ENCODE data around the gene FOXL2NB. TPM values are rescaled to one million over a fixed set of nuclear protein-coding genes. Genes with fewer than 3 reads are reported as not detected.

FOXL2NB gene
- total and polyA plus RNA-seq, 9 donors: 35.8 to 137 (median 68.3) TPM

GRCh38 chr3:138914870-138915502 lies 32.0 kb upstream of the FOXL2NB start:
- H3K27me3 ChIP-seq: no peaks in the 10 kb centered on the region
- H3K9me3 ChIP-seq: no peaks in the 10 kb centered on the region
- H3K4me3 ChIP-seq: peak overlapping the region; percentile 67
- intact Hi-C loops (cut with DNase I): loop anchor here (1.0 to 10.0 kb wide), 9 partner anchors 80 to 580 kb away; partner anchors contain the start of genes CEP70 (in 4 of the 4), PIK3CB (in 2 of the 4) and FAIM (in 1 of the 4)
- DNase-seq: no peak
- 7 to 12% (median 11%) methylated on average over 19 of the region's 19 CpGs for WGBS, 3 donors
- H3K27ac ChIP-seq: peak overlapping the region; percentile 88 to 95
- no peaks in the 10 kb centered on the region for H3K4me1 ChIP-seq (ENCODE audit: insufficient read depth)
- no peak for TF ChIP-seq CTCF (IDR thresholded peaks at IDR 0.05)
- no peaks in the 10 kb centered on the region for H3K36me3 ChIP-seq

- Histone ChIP-seq H3K36me3 (no peaks in the 10 kb centered on the region), H3K27ac (peak overlapping the region; percentile 88 to 95), H3K4me1 (ENCODE audit: insufficient read depth) (no peaks in the 10 kb centered on the region), H3K27me3 (no peaks in the 10 kb centered on the region), H3K9me3 (no peaks in the 10 kb centered on the region), H3K4me3 (peak overlapping the region; percentile 67)
- no peak for TF ChIP-seq EP300 (IDR thresholded peaks at IDR 0.05)
- TF ChIP-seq CTCF (IDR thresholded peaks at IDR 0.05): peak; percentile 82 to 95 (median 94)
- WGBS, 3 donors: 2% methylated on average over 64 to 68 of the region's 68 CpGs
- peak; percentile 94 to 98 (median 96) for DNase-seq
- intact Hi-C loops (cut with DNase I): loop anchor here (1.0 to 10.0 kb wide), 9 partner anchors 81 to 581 kb away; partner anchors contain the start of genes CEP70 (in 4 of the 4), PIK3CB (in 2 of the 4) and FAIM (in 1 of the 4)
These were observed 31.2 kb upstream of the FOXL2NB start for GRCh38 chr3:138915503-138916498.

- Histone ChIP-seq H3K27ac (no peak overlapping the region), H3K9me3 (no peaks in the 10 kb centered on the region), H3K27me3 (no peaks in the 10 kb centered on the region), H3K4me1 (ENCODE audit: insufficient read depth) (no peaks in the 10 kb centered on the region), H3K4me3 (no peak overlapping the region), H3K36me3 (no peaks in the 10 kb centered on the region)
- peak in 1 of 5 donors; percentile 58 for DNase-seq
- intact Hi-C loops (cut with DNase I): loop anchor here (5.0 to 10.0 kb wide), 7 partner anchors 82 to 582 kb away; partner anchors contain the start of genes CEP70 (in 2 of the 4), PIK3CB (in 2 of the 4) and FAIM (in 1 of the 4)
- 56 to 63% (median 63%) methylated on average over 2 of the region's 2 CpGs for WGBS, 3 donors
- TF ChIP-seq POLR2A (IDR thresholded peaks at IDR 0.05): no peak
- no peak for TF ChIP-seq CTCF (IDR thresholded peaks at IDR 0.05)
- no peak for TF ChIP-seq EP300 (IDR thresholded peaks at IDR 0.05)
These were observed 30.2 kb upstream of the FOXL2NB start for GRCh38 chr3:138916824-138917223.

GRCh38 chr3:138919325-138919724 lies 27.7 kb upstream of the FOXL2NB start:
- DNase-seq: no peak
- no peaks in the 10 kb centered on the region for H3K27me3 ChIP-seq
- no peaks in the 10 kb centered on the region for H3K4me1 ChIP-seq (ENCODE audit: insufficient read depth)
- H3K4me3 ChIP-seq: no peak overlapping the region
- H3K27ac ChIP-seq: no peak overlapping the region
- no peak for TF ChIP-seq CTCF (IDR thresholded peaks at IDR 0.05)
- no peak for TF ChIP-seq EP300 (IDR thresholded peaks at IDR 0.05)
- TF ChIP-seq POLR2A (IDR thresholded peaks at IDR 0.05): no peak
- intact Hi-C loops (cut with DNase I): loop anchor here (5.0 to 10.0 kb wide), 7 partner anchors 85 to 585 kb away; partner anchors contain the start of genes CEP70 (in 2 of the 4), PIK3CB (in 2 of the 4) and FAIM (in 1 of the 4)
- no peaks in the 10 kb centered on the region for H3K36me3 ChIP-seq
- WGBS, 3 donors: 60 to 81% (median 68%) methylated on average over 4 of the region's 4 CpGs
- H3K9me3 ChIP-seq: no peaks in the 10 kb centered on the region

Measured in ovary (tissue), 9 donors.